GM12801 (cell line): ENCODE results near the gene ITIH4.

Experiments
- TF ChIP-seq, protein P1 (sequence below): IDR thresholded peaks from one replicate; pipeline ENCODE4 v1.5.1; 2011; ENCODE audit warnings: control low read depth; ENCODE audit not compliant: insufficient read length; ENCODE audit errors: extremely low read depth

ITIH4 gene

DNA sequence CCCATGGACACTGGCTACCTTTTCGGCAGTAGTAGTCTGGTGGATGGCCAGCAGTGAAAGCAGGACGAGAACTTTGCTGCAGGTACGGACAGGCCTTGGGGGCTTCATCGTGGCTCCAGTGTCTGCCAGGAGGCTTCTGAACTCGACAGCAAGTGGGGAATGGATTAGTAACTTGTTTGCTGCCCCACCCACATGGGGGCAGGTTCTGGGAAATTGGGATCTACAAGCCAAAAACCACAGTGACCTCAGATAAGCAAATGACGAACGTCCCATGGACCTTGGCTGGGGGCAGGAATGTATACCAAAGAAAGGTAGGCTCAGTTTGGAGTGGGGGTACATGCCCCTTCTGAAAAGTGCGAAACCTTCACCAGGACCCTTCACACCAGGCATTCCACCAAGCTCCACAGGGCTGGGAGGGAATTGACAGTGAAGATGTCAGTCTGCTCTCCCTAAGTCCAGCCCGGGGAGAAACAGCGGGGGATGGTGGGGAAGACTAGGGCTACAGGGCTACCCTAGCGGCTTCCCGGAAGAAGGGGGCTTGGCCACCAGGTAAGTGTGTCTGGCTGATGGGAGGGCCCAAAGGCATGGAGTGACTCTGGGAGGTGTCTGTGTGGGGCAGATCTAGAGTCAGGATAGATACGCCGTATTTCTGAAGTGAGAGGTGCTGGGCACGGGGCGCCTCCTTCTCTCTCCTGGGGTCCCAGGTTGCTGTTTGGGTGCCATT lies at the start of gene ITIH4:
Gene ITIH4 (minus strand): TSS at position 138 of the 724 bp plus-strand sequence. CDS start 30 bp downstream, at position 108.
- TF ChIP-seq, protein P1, sequence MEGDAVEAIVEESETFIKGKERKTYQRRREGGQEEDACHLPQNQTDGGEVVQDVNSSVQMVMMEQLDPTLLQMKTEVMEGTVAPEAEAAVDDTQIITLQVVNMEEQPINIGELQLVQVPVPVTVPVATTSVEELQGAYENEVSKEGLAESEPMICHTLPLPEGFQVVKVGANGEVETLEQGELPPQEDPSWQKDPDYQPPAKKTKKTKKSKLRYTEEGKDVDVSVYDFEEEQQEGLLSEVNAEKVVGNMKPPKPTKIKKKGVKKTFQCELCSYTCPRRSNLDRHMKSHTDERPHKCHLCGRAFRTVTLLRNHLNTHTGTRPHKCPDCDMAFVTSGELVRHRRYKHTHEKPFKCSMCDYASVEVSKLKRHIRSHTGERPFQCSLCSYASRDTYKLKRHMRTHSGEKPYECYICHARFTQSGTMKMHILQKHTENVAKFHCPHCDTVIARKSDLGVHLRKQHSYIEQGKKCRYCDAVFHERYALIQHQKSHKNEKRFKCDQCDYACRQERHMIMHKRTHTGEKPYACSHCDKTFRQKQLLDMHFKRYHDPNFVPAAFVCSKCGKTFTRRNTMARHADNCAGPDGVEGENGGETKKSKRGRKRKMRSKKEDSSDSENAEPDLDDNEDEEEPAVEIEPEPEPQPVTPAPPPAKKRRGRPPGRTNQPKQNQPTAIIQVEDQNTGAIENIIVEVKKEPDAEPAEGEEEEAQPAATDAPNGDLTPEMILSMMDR: no peak

DNA sequence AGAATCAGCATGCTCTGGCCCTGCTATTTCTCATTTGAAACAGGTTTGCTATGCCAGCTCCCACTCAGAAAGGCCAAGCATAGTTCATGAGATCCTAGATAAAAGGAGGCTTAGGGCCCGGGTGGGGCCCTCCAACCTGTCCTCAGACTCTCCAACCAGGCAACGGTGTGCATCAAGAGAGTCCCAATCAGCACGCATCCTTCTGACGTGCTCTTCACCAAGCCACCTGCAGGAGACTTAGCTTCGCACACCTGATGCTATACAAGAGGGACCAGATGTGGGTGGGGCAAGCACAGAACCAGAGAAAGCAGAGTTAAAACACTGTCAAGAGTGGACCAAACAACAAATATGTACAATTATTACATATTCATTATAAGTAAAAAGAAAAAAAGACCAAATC lies 49.6 kb upstream of the ITIH4 start:
- TF ChIP-seq, protein P1: no peak

DNA sequence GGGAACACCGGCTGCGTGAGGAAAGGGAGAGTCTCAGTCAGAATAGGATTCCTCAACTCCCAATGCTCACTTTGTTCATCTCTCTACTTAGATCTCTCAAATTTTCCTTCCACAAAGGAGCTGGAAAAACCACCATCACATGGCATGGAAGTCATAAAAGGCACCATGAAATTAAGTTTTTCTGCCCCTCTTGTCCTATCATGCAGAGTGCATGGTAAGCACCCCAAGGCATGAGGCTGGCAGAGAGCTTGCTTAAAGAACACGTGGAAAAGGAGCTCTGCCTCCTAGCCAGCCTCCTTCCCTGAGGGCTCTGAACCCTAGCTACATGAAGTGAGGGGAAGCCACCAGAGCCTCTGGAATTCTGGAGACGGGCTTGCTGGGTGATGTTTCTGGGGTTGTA lies 49.1 kb upstream of the ITIH4 start:
- TF ChIP-seq, protein P1: no peak

DNA sequence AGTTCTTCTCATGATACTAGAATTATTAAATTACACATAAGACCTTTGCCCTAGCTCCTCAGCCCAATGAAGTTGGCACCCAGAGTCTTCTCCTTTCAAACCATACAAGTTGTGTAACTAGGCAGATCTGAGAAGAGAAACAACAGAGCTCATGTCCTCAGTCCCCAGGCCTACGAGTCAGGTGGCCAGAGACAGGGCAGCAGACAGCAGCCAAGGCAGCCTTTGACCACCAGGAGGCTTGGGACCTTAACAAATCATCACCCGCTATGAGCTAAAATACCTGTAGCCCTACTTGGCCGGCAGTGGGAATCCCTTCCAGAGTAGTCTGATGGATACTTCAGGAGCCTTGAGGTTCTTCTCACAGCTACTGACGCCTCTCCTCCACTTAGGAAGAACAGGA lies 48.6 kb upstream of the ITIH4 start:
- TF ChIP-seq, protein P1: no peak

DNA sequence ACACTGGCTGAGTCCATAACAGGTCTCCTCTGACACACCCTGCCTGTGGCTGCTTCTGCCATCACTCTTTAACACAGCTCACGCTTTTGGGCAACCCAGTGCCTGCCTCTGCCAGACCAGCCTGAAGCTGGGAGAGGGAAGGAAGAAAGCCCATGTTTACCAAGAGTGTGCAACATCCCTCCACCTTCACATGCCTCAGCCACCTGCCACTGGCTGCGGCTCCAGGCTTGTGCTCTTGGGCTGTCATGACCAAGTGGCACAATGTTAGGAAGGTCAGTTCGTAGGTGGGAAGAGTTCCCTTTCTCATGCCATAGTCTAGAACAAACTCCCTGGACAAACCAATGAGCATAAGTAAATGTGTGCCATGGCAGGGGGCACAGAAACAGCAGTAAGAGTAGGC lies 46.6 kb upstream of the ITIH4 start:
- TF ChIP-seq, protein P1: no peak

DNA sequence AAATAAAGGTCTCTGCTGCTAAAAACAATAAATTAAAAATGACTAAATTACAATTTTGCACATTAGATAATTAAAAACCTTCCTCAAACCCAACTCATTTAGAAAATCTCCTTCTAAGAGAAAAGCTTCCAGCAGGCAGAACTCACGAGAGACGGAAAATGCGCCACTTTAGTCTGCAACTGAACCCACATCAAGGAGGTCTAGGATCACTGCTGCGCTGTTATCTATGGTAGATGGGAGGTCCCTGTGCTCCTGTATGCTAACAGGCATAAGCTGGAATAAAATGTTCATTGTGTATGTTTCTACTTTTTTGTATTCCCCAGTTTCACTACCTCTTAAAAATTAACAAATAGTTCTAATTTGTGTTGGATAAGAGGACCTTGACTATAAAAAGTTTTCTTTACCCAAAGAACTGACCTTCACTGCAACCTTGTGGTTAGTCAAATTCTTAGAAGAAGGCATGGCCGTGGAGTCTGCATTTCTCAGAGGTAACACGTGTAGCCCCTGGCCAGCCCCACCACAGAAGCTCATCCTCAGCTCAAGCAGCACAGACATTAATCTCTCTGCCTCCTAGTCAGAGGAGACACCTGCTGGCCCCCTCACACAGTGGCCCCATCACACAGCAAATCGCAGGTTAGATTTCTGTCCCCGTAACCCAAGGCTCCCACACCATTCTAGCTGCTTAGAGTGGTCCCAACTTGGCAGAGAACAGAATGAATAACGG lies 44.6 kb upstream of the ITIH4 start:
- TF ChIP-seq, protein P1: no peak

DNA sequence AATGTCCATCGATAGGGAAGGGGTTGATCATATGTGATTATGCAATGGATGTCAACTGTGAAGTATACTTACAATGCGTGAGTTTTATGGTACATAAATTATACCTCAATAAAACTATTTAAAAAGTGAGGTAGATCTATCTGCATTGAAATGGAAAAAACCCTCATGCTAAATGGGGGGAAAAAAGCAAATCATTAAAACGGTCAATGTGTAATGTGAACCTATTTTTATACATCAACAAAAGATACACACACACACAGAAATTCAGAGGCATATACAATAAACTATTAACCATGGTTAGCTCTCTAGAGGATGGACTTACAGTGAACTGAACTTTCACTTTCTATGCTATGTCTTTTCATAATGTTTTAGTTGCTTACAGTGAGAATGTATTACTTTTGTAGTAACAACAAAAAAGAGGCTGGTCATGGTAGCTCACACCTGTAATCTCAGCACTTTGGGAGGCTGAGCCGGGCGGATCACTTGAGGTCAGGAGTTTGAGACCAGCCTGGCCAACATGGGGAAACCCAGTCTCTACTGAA lies 43.8 kb upstream of the ITIH4 start:
- TF ChIP-seq, protein P1: no peak
